MM.1S (cell line): Measurements from ENCODE around the gene NUAK1.

Experiments used
- CTCF ChIP-seq: fragments of 300-600 bp; sonication (generic); IDR thresholded peaks from 2 replicates; pipeline ENCODE4 v1.5.1; 2016; ENCODE audit warnings: antibody characterized with exemption, low read length, mixed read lengths
- EZH2 ChIP-seq: fragments of 300-600 bp; sonication (generic); optimal IDR thresholded peaks from 2 replicates; pipeline ENCODE3; 2017; ENCODE audit warnings: low read depth, mild to moderate bottlenecking, antibody characterized with exemption, low read length, mixed read lengths

- no peak for TF ChIP-seq CTCF
- no peak for TF ChIP-seq EZH2
These were observed 72.6 kb downstream of the NUAK1 start for GRCh38 chr12:106066051-106066705.
